ENCODE results near the gene ZNF652.

DNA sequence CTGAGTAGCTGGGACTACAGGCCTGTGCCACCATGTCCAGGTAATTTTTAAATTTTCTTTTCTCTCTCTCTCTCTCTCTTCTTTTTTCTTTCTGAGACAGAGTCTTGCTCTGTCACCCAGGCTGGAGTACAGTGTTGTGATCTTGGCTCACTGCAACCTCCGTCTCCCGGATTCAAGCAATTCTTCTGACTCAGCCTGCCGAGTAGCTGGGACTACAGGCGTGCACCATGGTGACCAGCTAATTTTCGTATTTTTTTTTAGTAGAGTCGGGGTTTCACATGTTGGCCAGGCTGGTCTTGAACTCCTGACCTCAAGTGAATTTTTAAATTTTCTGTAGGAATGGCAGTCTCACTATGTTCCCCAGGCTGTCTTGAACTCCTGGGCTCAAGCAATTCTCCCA is 11.1 kb upstream of the ZNF652 start:
- TF ChIP-seq, protein P1, sequence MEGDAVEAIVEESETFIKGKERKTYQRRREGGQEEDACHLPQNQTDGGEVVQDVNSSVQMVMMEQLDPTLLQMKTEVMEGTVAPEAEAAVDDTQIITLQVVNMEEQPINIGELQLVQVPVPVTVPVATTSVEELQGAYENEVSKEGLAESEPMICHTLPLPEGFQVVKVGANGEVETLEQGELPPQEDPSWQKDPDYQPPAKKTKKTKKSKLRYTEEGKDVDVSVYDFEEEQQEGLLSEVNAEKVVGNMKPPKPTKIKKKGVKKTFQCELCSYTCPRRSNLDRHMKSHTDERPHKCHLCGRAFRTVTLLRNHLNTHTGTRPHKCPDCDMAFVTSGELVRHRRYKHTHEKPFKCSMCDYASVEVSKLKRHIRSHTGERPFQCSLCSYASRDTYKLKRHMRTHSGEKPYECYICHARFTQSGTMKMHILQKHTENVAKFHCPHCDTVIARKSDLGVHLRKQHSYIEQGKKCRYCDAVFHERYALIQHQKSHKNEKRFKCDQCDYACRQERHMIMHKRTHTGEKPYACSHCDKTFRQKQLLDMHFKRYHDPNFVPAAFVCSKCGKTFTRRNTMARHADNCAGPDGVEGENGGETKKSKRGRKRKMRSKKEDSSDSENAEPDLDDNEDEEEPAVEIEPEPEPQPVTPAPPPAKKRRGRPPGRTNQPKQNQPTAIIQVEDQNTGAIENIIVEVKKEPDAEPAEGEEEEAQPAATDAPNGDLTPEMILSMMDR (IDR thresholded peaks at IDR 0.05; ENCODE audit: low read length), result no peak
- TF ChIP-seq EZH2 (IDR thresholded peaks at IDR 0.05; ENCODE audit: borderline replicate concordance, low read length), result no peak

Measured in OCI-LY1 (cell line).